ENCODE results near the gene MSLN.
"Not testable (repeated sequence)": the region's sequence is repeated elsewhere in the genome, so short reads cannot be mapped to it uniquely, and the experiment has no call there.

The MSLN gene

GRCh38 chr16:765488-765865 lies 4.9 kb downstream of the MSLN start:
- H3K4me3 ChIP-seq (ENCODE audit: low read length) = no peak overlapping the region
- no peak for TF ChIP-seq ZNF274 (IDR thresholded peaks at IDR 0.05; ENCODE audit: low read depth, low read length)

GRCh38 chr16:766008-766819 lies 5.7 kb downstream of the MSLN start:
- no peak for TF ChIP-seq ZNF274 (IDR thresholded peaks at IDR 0.05; ENCODE audit: low read depth, low read length)
- H3K4me3 ChIP-seq (ENCODE audit: low read length) = no peak overlapping the region

- TF ChIP-seq ZNF274 (IDR thresholded peaks at IDR 0.05; ENCODE audit: low read depth, low read length) = no peak
- no peak overlapping the region for H3K4me3 ChIP-seq (ENCODE audit: low read length)
These were observed 6.5 kb downstream of the MSLN start for GRCh38 chr16:766820-767640.

GRCh38 chr16:767743-768235 lies 7.3 kb downstream of the MSLN start:
- TF ChIP-seq ZNF274 (IDR thresholded peaks at IDR 0.05; ENCODE audit: low read depth, low read length) = no peak
- no peak overlapping the region for H3K4me3 ChIP-seq (ENCODE audit: low read length)

- TF ChIP-seq ZNF274 (IDR thresholded peaks at IDR 0.05; ENCODE audit: low read depth, low read length) = no peak
- no peak overlapping the region for H3K4me3 ChIP-seq (ENCODE audit: low read length)
These were observed 7.9 kb downstream of the MSLN start for GRCh38 chr16:768428-768827.

- TF ChIP-seq ZNF274 (IDR thresholded peaks at IDR 0.05; ENCODE audit: low read depth, low read length) = no peak
- H3K4me3 ChIP-seq (ENCODE audit: low read length) = no peak overlapping the region
These were observed 8.8 kb downstream of the MSLN start for GRCh38 chr16:769184-769784.

GRCh38 chr16:769934-770333 lies 9.4 kb downstream of the MSLN start:
- TF ChIP-seq ZNF274 (IDR thresholded peaks at IDR 0.05; ENCODE audit: low read depth, low read length) = no peak
- H3K4me3 ChIP-seq (ENCODE audit: low read length) = no peak overlapping the region

DNA sequence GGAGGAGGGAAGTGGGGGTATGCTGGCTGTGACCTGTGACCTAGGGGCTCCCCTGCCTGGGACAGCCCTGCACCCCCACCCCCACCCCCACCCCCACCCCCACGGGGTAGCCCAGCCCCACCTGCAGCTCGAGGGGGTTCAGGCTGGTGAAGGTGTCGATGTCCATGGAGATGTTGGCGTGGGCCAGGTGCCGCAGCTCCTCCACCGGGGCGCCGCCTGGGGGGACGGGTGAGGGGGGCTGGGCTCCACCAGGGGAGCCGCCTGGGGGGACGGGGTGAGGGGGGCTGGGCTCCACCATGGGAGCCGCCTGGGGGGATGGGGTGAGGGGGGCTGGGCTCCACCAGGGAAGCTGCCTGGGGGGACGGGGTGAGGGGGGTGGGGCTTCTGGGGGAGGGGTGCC lies 9.9 kb downstream of the MSLN start:
- no peak for TF ChIP-seq ZNF274 (IDR thresholded peaks at IDR 0.05; ENCODE audit: low read depth, low read length)
- no peak overlapping the region for H3K4me3 ChIP-seq (ENCODE audit: low read length)

GRCh38 chr16:772959-773358 lies 12.4 kb downstream of the MSLN start:
- H3K4me3 ChIP-seq (ENCODE audit: low read length) = no peak overlapping the region
- TF ChIP-seq ZNF274 (IDR thresholded peaks at IDR 0.05; ENCODE audit: low read depth, low read length) = no peak

DNA sequence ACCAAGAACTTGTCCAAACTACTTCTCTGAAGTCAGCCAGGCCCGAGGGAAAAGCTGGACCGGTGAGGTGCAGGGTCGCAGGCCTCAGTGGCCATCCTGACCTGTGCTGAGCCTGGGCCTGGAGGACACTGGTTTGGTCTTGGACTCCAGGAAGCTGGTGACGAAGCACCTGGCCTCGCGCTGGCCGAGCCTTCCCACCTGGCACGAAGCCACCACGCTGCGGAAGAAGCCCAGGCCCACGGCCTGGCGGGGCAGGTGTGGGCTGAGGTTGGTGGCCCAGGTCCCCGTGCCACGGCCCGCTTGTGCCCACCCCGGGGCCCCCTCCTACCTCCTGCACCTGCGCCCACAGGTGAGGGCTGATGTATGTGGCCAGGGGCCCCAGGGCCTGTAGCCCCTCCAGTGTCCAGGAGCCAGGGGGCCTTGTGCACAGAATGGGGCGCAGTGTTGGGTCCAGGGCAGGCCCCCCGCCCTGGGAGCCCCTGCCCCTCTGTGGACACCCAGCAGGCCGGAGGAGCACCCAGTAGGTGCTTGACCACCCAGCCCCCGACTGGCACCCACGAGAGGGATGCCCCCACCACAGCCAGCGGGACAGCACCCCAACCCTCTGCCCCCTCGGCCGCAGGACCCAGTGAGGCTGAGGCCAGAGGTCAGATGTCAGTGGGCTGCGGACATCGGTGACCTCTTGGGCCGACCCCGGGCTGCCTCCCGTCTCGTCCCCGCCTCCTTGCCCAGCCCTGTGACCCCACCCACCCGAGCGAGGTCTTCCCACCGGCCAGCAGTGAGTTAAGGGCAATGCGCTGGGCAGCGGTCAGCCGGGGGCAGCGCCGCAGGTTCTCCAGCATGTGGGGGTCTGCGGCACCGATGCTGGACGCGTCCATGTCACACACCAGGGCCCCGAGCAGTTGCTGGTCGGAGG lies 13.8 kb downstream of the MSLN start:
- TF ChIP-seq ZNF274 (IDR thresholded peaks at IDR 0.05; ENCODE audit: low read depth, low read length) = no peak

GRCh38 chr16:775236-775796 lies 14.8 kb downstream of the MSLN start:
- no peak overlapping the region for H3K4me3 ChIP-seq (ENCODE audit: low read length)
- TF ChIP-seq ZNF274 (IDR thresholded peaks at IDR 0.05; ENCODE audit: low read depth, low read length) = no peak

More for the DNA sequence above, 13.8 kb downstream of the MSLN start:
- no peak overlapping the region for H3K4me3 ChIP-seq (ENCODE audit: low read length)

- H3K4me3 ChIP-seq (ENCODE audit: low read length) = not testable (repeated sequence)
These were observed 15.8 kb downstream of the MSLN start for GRCh38 chr16:776298-776697.

DNA sequence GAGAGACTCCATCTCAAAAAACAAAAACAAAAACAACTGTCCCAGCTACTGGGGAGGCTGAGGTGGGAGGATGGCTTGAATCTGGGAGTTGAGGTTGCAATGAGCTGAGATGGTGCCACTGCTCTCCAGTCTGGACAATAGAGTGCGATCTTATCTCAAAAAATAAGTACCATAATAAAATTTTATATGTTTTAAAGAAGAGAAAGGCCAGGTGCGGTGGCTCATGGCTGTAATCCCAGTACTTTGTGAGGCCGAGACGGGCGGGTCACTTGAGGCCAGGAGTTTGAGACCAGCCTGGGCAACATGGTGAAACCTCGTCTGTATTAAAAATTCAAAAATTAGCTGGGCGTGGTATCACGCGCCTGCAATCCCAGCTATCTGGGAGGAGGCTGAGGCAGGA lies 16.3 kb downstream of the MSLN start:
- H3K4me3 ChIP-seq (ENCODE audit: low read length) = no peak overlapping the region
- no peak for TF ChIP-seq ZNF274 (IDR thresholded peaks at IDR 0.05; ENCODE audit: low read depth, low read length)

All from GM08714 (cell line).